Right cardiac atrium (tissue), 5 donors: ENCODE results near the gene CFAP61. TPM values are rescaled to one million over a fixed set of nuclear protein-coding genes. Genes with fewer than 3 reads are reported as not detected.
"Not testable (repeated sequence)": the region's sequence is repeated elsewhere in the genome, so short reads cannot be mapped to it uniquely, and the experiment has no call there.

Experiments used
- ATAC-seq, 2 donors: fragments of 200-7000 bp; cut with Tn5 transposase; one replicate each; pipeline versions ENCODE4 v1.8.0 to v1.9.1; 2020; ENCODE audit warnings: moderate library complexity in 2 of 2, mild to moderate bottlenecking in 1 of 2
- DNase-seq, 3 donors: peaks; one replicate each; pipeline ENCODE4 v3.0.0-alpha.2; 2020
- H3K27ac ChIP-seq: one replicate; pipeline ENCODE4 v1.5.1; 2013; ENCODE audit warnings: mild to moderate bottlenecking, low read length, control low read depth, moderate library complexity
- H3K27me3 ChIP-seq: one replicate; pipeline ENCODE4 v1.6.1; 2013; ENCODE audit not compliant: control insufficient read depth, insufficient read depth
- H3K4me1 ChIP-seq: one replicate; pipeline ENCODE4 v1.6.1; 2013; ENCODE audit warnings: low read length; ENCODE audit not compliant: control insufficient read depth, insufficient read depth
- H3K4me3 ChIP-seq: one replicate; pipeline ENCODE4 v1.5.1; 2013; ENCODE audit warnings: low read length, control low read depth
- H3K9me3 ChIP-seq: one replicate; pipeline ENCODE4 v1.6.1; 2013; ENCODE audit warnings: low read length; ENCODE audit not compliant: control insufficient read depth
- WGBS: extraction: QIAGEN DNeasy Blood & Tissue Kit; methylation state at CpG from one replicate; pipeline ENCODE4 v1.1.7; 2013; 5-methylcytosine and 5-hydroxymethylcytosine counted together
- intact Hi-C, 4 donors: fragments of 100-400 bp; cut with DNase I; formaldehyde crosslinking; loops; one replicate each; pipeline versions ENCODE4 v1.11.0 to v1.14.0; 2022 to 2023
- polyA plus RNA-seq: library from polyadenylated mRNA; stranded (reverse); fragments of 200-250 nt; gene quantifications from one replicate; pipeline ENCODE4 v1.2.3, GENCODE V29; 2013
- total RNA-seq, 4 donors: library from RNA; stranded (reverse); fragmentation: NEBNext Ultra II Directional; extraction: Animal tissue kit (Norgen Biotek cat#: 25700); gene quantifications; one replicate each; pipeline ENCODE4 v1.2.1, GENCODE V29; 2021
- donor health status: healthy with polysubstance abuse.
- donor health status: DM: no; HTN: yes; CAD: no.
- donor health status: DM: no; HTN: no; CAD: no.
- donor health status: DM: no; HTN: yes; CAD: no; lungs with severe emphysema.
- donor health status: DM: yes; HTN: yes; CAD: no.

CFAP61 gene
- total and polyA plus RNA-seq, 5 donors, result 0.11 to 2.4 (median 0.74) TPM; not detected in 1

DNA sequence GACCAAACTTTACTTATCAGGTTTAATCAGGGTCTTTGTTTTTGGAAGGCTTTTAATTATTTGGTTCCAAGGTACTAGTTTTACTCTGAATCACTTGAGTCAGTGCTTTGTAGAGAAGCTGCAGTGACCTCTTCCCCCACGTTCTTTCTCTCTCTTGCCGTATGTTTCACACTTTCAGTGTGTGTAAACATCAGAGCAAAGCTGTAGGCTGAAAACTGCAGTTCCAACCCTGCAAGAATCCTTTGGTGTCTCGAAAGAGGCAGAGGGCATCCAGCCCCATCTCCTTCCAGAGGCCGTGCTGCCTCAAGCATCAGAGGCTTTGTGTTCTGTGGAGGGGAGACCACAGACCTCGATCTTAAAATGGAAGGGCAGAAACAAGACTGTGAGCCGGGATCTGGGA, 42.1 kb downstream of the CFAP61 start:
- intact Hi-C loops, result loop anchor here in 1 of 4 donors (10.0 kb wide), 1 partner anchor 140 kb away; no protein-coding TSS in a partner anchor
- DNase-seq (no peak), ATAC-seq (no peak)
- 69% methylated on average over 6 of the region's 6 CpGs for WGBS
- H3K9me3 ChIP-seq, result no peaks in the 10 kb centered on the region
- no peak overlapping the region for H3K27ac ChIP-seq
- no peak overlapping the region for H3K4me3 ChIP-seq
- no peaks in the 10 kb centered on the region for H3K27me3 ChIP-seq
- no peaks in the 10 kb centered on the region for H3K4me1 ChIP-seq

GRCh38 chr20:20095114-20095872, 43.0 kb downstream of the CFAP61 start:
- no peak for ATAC-seq
- intact Hi-C loops, result loop anchor here in 1 of 4 donors (10.0 kb wide), 1 partner anchor 140 kb away; no protein-coding TSS in a partner anchor
- Histone ChIP-seq H3K27ac (no peak overlapping the region), H3K9me3 (no peaks in the 10 kb centered on the region), H3K4me1 (no peaks in the 10 kb centered on the region), H3K4me3 (no peak overlapping the region), H3K27me3 (no peaks in the 10 kb centered on the region)
- DNase-seq, result no peak
- WGBS, result 83% methylated on average over 10 of the region's 10 CpGs

DNA sequence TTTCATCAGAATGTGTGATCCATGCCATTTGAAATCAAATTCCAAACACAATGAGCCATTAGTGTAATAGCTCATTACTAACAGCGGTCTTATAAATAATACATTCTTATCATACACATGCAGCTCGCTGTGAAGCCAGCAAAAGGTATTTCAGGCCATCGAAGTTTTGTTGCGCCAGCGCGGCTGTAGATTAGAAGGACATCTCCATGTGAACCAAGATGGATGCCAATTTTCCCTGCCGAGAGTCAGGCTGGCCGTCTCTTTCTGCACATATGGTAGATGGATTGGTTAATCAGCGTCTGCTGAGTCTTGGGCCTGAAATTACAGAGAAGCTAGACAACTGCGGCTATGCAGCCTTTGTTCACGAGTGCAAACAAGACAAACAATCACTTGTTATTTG, 44.1 kb downstream of the CFAP61 start:
- DNase-seq (no peak), ATAC-seq (no peak)
- no peak overlapping the region for H3K27ac ChIP-seq
- intact Hi-C loops, result loop anchor here in 1 of 4 donors (10.0 kb wide), 1 partner anchor 138 kb away; no protein-coding TSS in a partner anchor
- H3K9me3 ChIP-seq, result no peaks in the 10 kb centered on the region
- H3K27me3 ChIP-seq, result no peaks in the 10 kb centered on the region
- WGBS, result 77% methylated on average over 11 of the region's 11 CpGs
- no peak overlapping the region for H3K4me3 ChIP-seq
- no peaks in the 10 kb centered on the region for H3K4me1 ChIP-seq

- Histone ChIP-seq H3K27me3 (no peaks in the 10 kb centered on the region), H3K27ac (no peak overlapping the region), H3K4me1 (no peaks in the 10 kb centered on the region), H3K4me3 (no peak overlapping the region), H3K9me3 (no peaks in the 10 kb centered on the region)
- no peak for ATAC-seq
- intact Hi-C loops, result no loop called here
- no peak for DNase-seq
Measured at GRCh38 chr20:20100881-20101280, 48.5 kb downstream of the CFAP61 start.

DNA sequence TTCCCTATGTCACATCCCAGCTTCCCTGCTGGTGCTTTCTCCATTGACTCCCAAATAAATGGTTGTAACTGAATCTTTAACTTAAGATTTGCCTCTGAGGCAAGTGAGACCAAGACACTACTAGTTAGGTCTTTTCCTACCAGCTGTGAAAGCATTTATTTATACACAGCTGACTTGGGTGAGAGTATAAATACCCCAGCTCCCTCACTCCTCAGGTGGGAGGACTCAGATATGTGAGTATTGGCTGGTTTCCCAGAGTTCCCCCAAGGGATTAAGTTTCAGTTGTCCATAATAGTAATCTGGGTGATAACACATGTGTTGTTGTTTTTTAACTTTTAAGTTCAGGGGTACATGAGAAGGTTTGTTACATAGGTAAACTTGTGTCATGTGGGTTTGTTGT, 49.8 kb downstream of the CFAP61 start:
- no peaks in the 10 kb centered on the region for H3K27me3 ChIP-seq
- DNase-seq (no peak), ATAC-seq (no peak)
- no peaks in the 10 kb centered on the region for H3K4me1 ChIP-seq
- no peaks in the 10 kb centered on the region for H3K9me3 ChIP-seq
- no peak overlapping the region for H3K27ac ChIP-seq
- no peak overlapping the region for H3K4me3 ChIP-seq
- intact Hi-C loops, result no loop called here

GRCh38 chr20:20102716-20103258, 50.5 kb downstream of the CFAP61 start:
- no peak overlapping the region for H3K4me3 ChIP-seq
- no peak overlapping the region for H3K27ac ChIP-seq
- intact Hi-C loops, result no loop called here
- no peaks in the 10 kb centered on the region for H3K9me3 ChIP-seq
- no peak for DNase-seq
- no peaks in the 10 kb centered on the region for H3K27me3 ChIP-seq
- peak in 1 of 2 donors; percentile 57 for ATAC-seq
- H3K4me1 ChIP-seq, result no peaks in the 10 kb centered on the region

GRCh38 chr20:20103486-20103885, 51.2 kb downstream of the CFAP61 start:
- no peaks in the 10 kb centered on the region for H3K4me1 ChIP-seq
- H3K27ac ChIP-seq, result no peak overlapping the region
- no peak overlapping the region for H3K4me3 ChIP-seq
- no peaks in the 10 kb centered on the region for H3K9me3 ChIP-seq
- intact Hi-C loops, result no loop called here
- DNase-seq, result no peak
- 85% methylated on average over 2 of the region's 2 CpGs for WGBS
- H3K27me3 ChIP-seq, result no peaks in the 10 kb centered on the region
- no peak for ATAC-seq

DNA sequence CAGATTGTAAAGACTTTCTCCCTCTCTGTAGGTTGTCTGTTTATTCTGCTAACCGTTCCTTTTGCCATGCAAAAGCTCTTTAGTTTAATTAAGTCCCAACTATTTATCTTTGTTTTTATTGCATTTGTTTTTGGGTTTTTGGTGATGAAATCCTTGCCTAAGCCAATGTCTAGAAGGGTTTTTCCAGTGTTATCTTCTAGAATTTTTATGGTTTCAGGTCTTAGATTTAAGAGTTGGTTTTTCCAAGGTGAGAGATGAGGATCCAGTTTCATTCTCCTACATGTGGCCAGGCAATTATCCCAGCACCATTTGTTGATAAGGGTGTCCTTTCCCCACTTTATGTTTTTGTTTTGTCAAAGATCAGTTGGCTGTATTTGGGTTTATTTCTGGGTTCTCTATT, 70.9 kb downstream of the CFAP61 start:
- H3K4me3 ChIP-seq, H3K9me3 ChIP-seq, ATAC-seq, DNase-seq, H3K27me3 ChIP-seq, H3K4me1 ChIP-seq, intact Hi-C loops, H3K27ac ChIP-seq: not testable (repeated sequence)
- 67% methylated on average over 1 of the region's 1 CpG for WGBS

- H3K4me3 ChIP-seq, result no peak overlapping the region
- DNase-seq (no peak), ATAC-seq (no peak)
- H3K27ac ChIP-seq, result no peak overlapping the region
- no peaks in the 10 kb centered on the region for H3K4me1 ChIP-seq
- intact Hi-C loops, result no loop called here
- no peaks in the 10 kb centered on the region for H3K9me3 ChIP-seq
- H3K27me3 ChIP-seq, result no peaks in the 10 kb centered on the region
Measured at GRCh38 chr20:20130399-20130798, 78.1 kb downstream of the CFAP61 start.

DNA sequence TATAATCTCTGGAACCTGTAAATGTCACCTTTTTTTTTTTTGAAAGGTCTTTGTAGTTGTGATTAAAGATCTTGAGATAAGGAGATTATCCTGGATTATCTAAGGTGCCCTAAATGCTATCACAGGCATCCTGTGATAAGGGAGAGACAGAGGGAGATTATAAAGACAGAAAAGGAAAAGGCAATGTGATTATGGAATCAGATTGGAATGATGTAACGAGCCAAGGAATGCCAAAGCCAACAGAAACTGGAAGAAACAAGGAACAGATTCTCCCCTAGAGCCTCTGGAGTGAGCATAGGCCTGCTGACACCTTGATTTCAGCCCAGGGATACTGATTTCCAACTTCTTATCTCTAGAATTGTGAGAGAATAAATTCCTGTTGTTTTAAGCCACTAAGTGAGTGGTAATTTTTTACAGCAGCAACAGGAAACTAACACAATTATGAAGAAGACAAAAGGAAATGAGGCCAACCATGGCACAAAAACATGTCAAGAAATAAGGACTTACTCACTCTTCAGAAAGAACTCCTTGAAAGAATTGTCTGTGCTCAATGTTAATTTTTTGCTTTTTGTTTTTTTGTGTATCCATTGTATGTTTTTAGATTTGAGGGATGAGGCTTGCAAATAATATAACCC, 82.7 kb downstream of the CFAP61 start:
- no peak overlapping the region for H3K27ac ChIP-seq
- H3K4me3 ChIP-seq, result no peak overlapping the region
- intact Hi-C loops, result no loop called here
- no peaks in the 10 kb centered on the region for H3K4me1 ChIP-seq
- H3K9me3 ChIP-seq, result no peaks in the 10 kb centered on the region
- H3K27me3 ChIP-seq, result no peaks in the 10 kb centered on the region
- WGBS, result 30% methylated on average over 1 of the region's 1 CpG
- DNase-seq, result no peak
- ATAC-seq, result no peak

DNA sequence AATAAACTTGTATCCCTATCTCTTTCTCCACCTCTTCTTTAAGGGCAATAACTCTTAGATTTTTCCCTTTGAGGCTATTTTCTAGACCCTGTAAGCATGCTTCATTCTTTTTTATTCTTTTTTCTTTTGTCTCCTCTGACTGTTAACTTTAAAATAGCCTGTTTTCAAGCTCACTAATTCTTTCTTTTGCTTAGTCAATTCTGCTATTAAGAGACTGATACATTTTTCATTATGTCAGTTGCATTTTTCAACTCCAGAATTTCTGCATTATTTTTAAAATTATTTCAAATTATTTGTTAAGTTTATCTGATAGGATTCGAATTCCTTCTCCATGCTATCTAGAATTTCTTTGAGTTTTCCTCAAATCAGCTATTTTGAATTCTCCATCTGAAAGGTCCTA, 84.0 kb downstream of the CFAP61 start:
- H3K4me3 ChIP-seq, result no peak overlapping the region
- WGBS, result 67% methylated on average over 1 of the region's 1 CpG
- intact Hi-C loops, result no loop called here
- ATAC-seq, result no peak
- no peaks in the 10 kb centered on the region for H3K4me1 ChIP-seq
- H3K9me3 ChIP-seq, result no peaks in the 10 kb centered on the region
- no peak overlapping the region for H3K27ac ChIP-seq
- DNase-seq, result no peak
- no peaks in the 10 kb centered on the region for H3K27me3 ChIP-seq
